HL-60 (cell line): ENCODE measurements around the gene PLCD1.

Experiments used
- CTCF ChIP-seq: IDR thresholded peaks from one replicate; pipeline ENCODE4 v1.5.1; 2011; ENCODE audit warnings: low read length, control low read depth, inconsistent platforms; ENCODE audit not compliant: insufficient read depth
- POLR2AphosphoS5 ChIP-seq: IDR thresholded peaks from 2 replicates; pipeline ENCODE4 v1.6.1; 2012; ENCODE audit warnings: low read depth
- REST ChIP-seq: IDR thresholded peaks from 2 replicates; pipeline ENCODE4 v1.6.1; 2012; ENCODE audit warnings: low read depth; ENCODE audit not compliant: insufficient replicate concordance
- SPI1 ChIP-seq: IDR thresholded peaks from 2 replicates; pipeline ENCODE4 v1.6.1; 2012; ENCODE audit warnings: low read depth, mild to moderate bottlenecking, borderline replicate concordance

DNA sequence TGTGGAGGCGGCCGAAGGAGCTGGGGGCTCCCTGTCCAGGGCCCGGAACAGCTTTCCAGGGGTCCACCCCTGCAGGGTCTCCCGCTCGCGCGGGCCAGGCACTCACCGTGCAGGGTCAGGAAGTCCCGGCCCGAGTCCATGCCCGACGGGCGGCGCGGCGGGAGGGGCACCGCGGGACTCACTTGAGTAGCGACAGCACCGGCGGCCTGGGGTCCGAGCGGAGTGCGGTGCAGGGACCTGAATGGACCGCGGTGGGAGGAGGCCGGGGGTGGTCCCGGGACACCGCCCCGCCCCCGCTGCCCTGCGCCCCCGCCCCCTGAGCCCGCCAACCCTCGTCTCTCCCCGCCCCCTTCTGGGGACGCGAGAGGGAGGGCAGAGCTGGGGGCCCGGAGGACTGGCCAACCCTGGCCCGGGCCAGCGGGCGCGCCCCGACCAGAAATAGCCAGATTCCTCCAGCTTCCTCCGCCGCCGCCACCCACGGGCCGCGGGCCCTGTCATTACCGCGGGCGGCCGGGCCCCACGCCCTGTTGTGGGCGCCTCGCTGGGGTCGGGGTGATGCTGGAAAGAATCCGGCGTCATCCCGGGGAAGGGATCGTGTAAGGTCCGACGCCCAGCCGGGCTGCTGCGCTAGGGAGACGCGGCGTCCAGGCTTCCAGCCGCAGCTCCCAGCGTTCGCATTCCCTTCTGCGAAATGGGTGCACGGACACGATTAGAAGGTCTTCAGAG, at the start of gene PLCD1:
- TF ChIP-seq CTCF (no peak), POLR2AphosphoS5 (no peak), REST (no peak), SPI1 (no peak)
